Activated T-cell treated with anti-CD3 and anti-CD28 coated beads, Interleukin-2, amount 50 U/mL, for 4 hours (primary cell): ENCODE measurements around the gene FBXO9. TPM values are rescaled to one million over a fixed set of nuclear protein-coding genes. Genes with fewer than 3 reads are reported as not detected.
A peak's percentile ranks its signal among the peaks of the same experiment; 100 is the strongest.
"Not testable (repeated sequence)": the region's sequence is repeated elsewhere in the genome, so short reads cannot be mapped to it uniquely, and the experiment has no call there.

Experiments used
- ATAC-seq, 2 donors: fragments of 200-7000 bp; cut with Tn5 transposase; one replicate each; pipeline ENCODE4 v1.10.0; 2021
- DNase-seq: peaks from one replicate; pipeline ENCODE4 v3.0.0-alpha.2; 2020
- H3K27me3 Mint-ChIP-seq: one replicate; pipeline ENCODE4 v1.8.0; 2021; ENCODE audit warnings: low read depth, mixed read lengths
- H3K36me3 Mint-ChIP-seq: one replicate; pipeline ENCODE4 v1.8.0; 2022; ENCODE audit warnings: mixed read lengths; ENCODE audit not compliant: insufficient read depth
- H3K4me1 Mint-ChIP-seq: one replicate; pipeline ENCODE4 v1.8.0; 2021; ENCODE audit warnings: low read depth, mixed read lengths
- H3K4me3 Mint-ChIP-seq: one replicate; pipeline ENCODE4 v1.8.0; 2021; ENCODE audit warnings: mild to moderate bottlenecking, moderate library complexity, mixed read lengths
- H3K9me3 Mint-ChIP-seq: one replicate; pipeline ENCODE4 v1.8.0; 2021; ENCODE audit warnings: mixed read lengths
- total RNA-seq, 3 donors: library from RNA; stranded (reverse); gene quantifications; one replicate each; pipeline ENCODE4 v1.2.1, GENCODE V29; 2021

FBXO9 gene
- total RNA-seq, 3 donors from 2014 or later: 46.6 to 49.2 (median 49.0) TPM

DNA sequence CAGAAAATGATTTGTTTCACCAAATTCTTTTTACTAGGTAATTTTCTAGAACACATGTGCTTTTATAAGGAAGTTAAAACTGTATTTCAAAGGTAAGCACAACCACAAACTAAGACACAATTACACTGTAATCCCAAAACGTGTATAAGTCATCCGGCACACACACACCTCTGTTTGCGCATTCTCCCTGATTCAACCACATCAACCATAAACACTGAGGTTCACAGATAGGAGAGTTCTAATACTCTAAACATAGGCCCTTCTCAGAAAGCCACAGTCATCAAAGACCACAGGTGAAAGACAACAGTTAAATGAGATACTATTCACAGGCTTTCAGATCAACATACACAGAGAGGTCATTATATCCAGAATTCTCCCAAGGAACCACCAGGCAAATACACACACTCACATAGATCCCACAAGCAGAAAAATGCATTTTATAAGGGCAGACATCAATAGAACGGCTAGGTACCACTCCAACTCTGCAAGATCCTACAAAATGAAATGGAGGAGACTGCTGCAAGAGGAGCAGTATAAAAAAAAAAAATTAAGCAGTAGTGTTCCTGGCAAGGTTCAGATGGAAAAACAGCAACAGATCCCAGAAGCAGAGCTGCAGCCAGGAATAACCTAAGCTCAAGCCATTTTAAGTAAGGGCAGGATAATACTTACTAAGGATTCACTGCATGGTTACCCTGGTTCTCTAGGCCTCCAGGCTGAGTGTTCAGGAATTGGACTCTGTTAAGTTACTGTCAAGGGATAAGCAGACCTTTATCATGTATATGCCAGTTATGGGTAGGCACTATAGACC is 6.6 kb upstream of the FBXO9 start:
- DNase-seq: no peak
- Mint-ChIP-seq H3K4me1 (peaks cover 57% of the 10 kb centered on the region), H3K4me3 (no peak overlapping the region), H3K9me3 (no peaks in the 10 kb centered on the region), H3K36me3 (peaks cover 3% of the 10 kb centered on the region), H3K27me3 (no peaks in the 10 kb centered on the region)
- no peak for ATAC-seq

DNA sequence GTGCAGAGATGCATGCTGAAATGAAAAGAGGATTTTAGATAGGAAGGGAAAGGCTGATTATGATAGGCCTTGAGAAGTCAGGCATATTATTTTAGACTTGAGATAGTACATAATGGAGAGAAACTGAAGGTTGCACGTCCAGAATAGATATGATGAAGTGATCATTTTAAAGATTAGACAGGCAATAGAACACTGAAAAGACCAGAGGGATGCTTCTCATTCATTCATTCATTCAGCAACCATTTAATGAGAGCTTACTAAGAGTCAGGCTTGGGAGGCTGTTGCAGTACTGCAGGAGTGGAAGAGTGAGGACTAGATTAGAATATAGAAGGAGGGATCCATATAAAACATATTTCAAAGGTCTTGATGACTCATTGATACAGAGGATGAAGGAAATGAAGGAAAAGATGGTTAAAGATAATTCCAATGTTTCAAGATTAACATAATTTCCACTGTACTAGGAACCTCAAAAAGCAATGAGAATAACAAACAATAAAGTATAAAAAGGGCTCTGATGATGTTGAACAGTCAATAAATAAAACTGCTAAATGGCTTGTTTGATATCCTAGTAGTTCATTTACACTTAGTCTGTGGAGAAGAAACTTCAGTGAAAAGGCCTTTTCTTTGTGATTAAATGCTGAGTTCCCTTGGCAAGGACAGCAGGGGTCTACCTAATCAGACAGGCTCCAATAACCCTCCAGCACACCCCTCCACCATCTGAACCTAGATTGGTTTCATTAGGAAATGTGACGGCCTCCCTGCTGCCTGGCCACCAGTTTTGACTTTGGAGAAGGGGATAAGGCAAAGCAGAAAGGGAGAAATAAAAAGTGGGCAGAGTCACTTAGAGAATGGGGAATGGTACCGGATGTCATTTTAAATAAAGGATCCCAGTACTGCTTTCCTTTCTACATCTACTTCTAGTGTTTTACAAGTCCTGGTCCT is 5.3 kb upstream of the FBXO9 start:
- no peaks in the 10 kb centered on the region for H3K9me3 Mint-ChIP-seq
- peaks cover 61% of the 10 kb centered on the region for H3K4me1 Mint-ChIP-seq
- H3K4me3 Mint-ChIP-seq: peak overlapping the region; percentile 91
- H3K27me3 Mint-ChIP-seq: no peaks in the 10 kb centered on the region
- peaks cover 3% of the 10 kb centered on the region for H3K36me3 Mint-ChIP-seq
- ATAC-seq (no peak), DNase-seq (no peak)

DNA sequence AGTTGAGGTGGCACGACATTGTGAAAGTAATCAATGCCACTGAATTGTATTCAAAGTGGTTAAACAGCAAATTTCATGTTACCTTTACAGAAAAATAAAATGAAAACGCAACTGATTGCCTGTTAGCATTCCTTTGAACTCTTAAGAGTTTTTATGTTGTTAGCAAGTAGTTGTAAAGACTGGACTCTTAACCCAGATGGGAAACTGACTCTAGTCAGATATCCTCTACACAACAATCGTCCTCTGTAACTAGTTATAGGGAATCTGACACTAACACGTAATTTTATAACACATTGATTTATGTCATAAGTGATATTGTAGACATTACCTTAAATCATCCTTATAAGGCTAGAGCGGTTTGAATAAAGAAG is 3.0 kb upstream of the FBXO9 start:
- no peaks in the 10 kb centered on the region for H3K9me3 Mint-ChIP-seq
- ATAC-seq: no peak
- DNase-seq: no peak

DNA sequence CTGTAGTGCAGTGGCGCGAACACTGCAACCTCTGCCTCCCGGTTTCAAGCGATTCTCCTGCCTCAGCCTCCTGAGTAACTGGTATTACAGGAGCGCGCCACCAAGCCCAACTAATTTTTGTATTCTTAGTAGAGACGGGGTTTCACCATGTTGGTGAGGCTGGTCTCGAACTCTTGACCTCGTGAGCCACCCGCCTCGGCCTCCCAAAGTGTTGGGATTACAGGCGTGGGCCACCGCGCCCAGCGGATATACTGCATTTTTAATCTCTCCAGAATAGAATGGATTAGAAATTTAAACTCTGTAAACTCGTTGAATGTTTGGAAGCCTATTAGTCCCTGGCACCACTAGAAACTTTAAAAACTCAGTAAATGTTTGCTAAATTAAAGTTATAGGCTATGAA is 949 bp upstream of the FBXO9 start:
- Mint-ChIP-seq H3K4me3 (peak overlapping the region; percentile 90), H3K4me1 (peaks cover 53% of the 10 kb centered on the region)
- H3K36me3 Mint-ChIP-seq, ATAC-seq, DNase-seq, H3K27me3 Mint-ChIP-seq, H3K9me3 Mint-ChIP-seq: not testable (repeated sequence)

More for the DNA sequence above, 3.0 kb upstream of the FBXO9 start:
- Mint-ChIP-seq H3K36me3 (no peaks in the 10 kb centered on the region), H3K4me1 (peaks cover 64% of the 10 kb centered on the region), H3K27me3 (no peaks in the 10 kb centered on the region), H3K4me3 (peak overlapping the region; percentile 91)

DNA sequence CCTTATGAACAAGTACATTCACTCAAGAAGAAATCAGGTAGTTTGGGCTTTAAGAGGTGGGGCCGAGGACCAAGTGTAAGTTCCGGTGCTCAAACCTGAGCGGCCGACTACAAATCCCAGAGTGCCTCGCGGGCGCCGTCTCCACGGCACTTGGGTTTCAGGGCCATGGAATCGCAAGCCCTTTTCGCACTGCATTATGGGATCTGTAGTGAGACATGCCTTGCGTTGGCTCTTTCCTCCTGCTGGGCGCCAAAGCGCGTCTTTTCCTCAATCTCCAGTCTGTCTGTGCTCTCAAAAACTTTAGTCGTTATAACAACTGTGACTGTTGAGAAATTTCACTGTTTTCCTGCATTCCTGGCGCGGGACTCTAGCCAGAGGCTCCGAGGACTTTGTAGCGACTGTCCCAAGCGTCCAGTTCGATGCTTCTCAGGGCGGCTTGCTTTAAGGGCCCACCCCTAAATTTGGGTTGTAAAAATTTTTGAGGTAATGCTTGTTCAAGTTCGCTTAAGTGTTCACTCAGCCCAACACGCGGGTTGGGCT is 408 bp upstream of the FBXO9 start:
- no peaks in the 10 kb centered on the region for H3K9me3 Mint-ChIP-seq
- peaks cover 51% of the 10 kb centered on the region for H3K4me1 Mint-ChIP-seq
- DNase-seq (peak; percentile 90), ATAC-seq (peak; percentile 81 to 83)
- no peaks in the 10 kb centered on the region for H3K36me3 Mint-ChIP-seq
- no peaks in the 10 kb centered on the region for H3K27me3 Mint-ChIP-seq
- peak overlapping the region; percentile 90 for H3K4me3 Mint-ChIP-seq

DNA sequence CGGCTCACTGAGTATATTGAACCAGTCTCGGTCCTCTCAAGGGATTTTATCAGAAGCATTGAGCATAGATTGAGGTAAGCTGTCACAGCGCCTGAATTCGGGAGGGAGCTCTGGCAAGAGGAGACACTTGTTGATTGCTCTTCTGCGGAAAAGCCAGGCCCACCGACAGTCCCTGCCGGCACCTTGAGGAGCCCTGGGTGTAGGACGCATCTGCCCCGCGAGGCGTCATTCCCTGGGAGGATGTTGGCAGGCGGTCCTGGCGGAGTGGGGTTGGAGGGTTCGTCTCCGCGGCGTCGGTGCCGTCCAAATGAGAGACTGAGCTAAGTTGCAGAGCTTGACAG is 843 bp downstream of the FBXO9 start:
- Mint-ChIP-seq H3K4me1 (peaks cover 47% of the 10 kb centered on the region), H3K4me3 (peak overlapping the region; percentile 90), H3K36me3 (no peaks in the 10 kb centered on the region), H3K27me3 (no peaks in the 10 kb centered on the region), H3K9me3 (no peaks in the 10 kb centered on the region)
- DNase-seq (peak; percentile 8), ATAC-seq (no peak)

DNA sequence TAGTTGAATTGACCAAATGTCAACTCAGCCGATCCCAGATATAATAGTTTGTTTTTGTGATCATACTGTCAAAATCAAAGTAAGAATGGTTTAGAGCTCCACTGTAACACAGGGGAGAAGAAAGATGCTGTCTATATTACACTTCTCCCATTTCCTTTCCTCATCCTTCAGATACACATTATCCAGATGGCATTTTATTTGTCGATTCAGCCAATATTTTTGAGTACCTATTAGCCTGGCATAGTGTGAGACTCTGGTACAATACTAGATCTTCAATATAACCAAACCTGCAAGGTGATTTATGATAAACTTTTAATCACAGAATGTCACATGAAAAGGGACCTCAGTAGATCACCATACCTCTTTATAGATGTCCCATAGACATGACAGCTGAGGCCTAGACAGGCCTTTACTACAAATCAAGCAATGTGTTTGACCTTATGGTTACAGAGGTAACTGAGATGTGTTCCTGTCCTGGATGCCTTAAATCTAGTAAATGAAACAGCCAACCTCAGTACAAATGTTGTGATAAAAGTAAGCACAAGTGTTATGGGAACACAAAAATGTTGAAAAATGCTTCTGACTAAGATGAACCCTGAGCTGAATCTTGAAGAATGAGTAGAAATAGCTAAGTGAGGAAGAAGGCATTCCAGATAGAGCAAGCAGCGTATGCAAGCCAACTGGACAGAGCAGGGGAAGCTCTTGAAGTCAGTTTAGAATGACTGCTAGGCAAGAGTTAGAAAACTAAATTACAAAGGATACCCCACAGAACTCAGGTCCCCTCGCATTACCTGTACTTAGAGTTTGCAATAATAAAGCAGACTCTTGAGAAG is 1.9 kb downstream of the FBXO9 start:
- H3K4me3 Mint-ChIP-seq: peak overlapping the region; percentile 90
- no peaks in the 10 kb centered on the region for H3K9me3 Mint-ChIP-seq
- no peaks in the 10 kb centered on the region for H3K27me3 Mint-ChIP-seq
- peaks cover 2% of the 10 kb centered on the region for H3K36me3 Mint-ChIP-seq
- ATAC-seq (no peak), DNase-seq (no peak)
- peaks cover 44% of the 10 kb centered on the region for H3K4me1 Mint-ChIP-seq

DNA sequence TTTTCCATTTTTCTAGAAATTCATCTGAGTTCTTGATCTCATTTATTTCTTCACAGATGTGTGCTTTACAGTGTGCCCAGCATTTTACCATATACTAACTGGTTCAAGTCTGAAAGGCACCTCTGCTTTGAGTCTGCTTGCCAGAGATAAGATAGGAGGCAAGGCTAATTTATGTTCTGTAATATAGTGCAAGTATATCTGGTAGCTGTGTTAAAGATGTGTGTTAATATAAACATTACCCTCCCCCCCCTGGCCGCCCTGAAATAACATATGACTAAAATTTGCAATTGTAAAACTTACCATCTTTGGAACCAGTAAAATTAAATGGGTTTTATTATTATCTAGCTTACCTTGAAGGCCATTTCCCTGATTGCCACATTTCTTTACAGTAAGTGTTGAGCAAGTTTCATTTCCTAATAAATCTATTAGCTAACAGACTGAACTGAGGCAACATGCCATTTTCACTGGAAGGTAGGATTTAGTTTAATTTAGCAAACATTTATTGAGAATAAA is 2.7 kb downstream of the FBXO9 start:
- peaks cover 38% of the 10 kb centered on the region for H3K4me1 Mint-ChIP-seq
- ATAC-seq: no peak

DNA sequence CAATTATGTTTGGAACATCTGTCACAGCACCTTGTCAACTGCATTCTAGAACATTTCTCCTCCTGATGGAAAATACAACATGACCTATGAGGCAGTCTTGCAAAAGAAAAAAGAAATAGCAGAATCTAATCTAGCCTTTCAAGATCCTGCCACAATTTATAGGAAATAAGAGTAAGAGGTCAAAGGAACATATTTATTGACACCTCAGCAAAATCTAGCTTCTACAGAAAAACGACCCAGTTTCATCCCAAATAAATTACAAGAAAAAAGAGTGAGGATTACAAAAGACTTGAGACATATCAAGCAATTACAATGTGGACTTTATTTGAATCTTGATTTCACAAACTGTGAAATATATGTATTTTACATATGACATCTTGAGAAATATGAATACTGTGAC is 4.2 kb downstream of the FBXO9 start:
- ATAC-seq: no peak
- Mint-ChIP-seq H3K4me3 (no peak overlapping the region), H3K36me3 (peaks cover 13% of the 10 kb centered on the region), H3K27me3 (no peaks in the 10 kb centered on the region), H3K4me1 (peaks cover 38% of the 10 kb centered on the region), H3K9me3 (no peaks in the 10 kb centered on the region)
- no peak for DNase-seq

More for the DNA sequence above, 2.7 kb downstream of the FBXO9 start:
- Mint-ChIP-seq H3K36me3 (peaks cover 5% of the 10 kb centered on the region), H3K9me3 (no peaks in the 10 kb centered on the region), H3K4me3 (no peak overlapping the region), H3K27me3 (no peaks in the 10 kb centered on the region)
- no peak for DNase-seq

DNA sequence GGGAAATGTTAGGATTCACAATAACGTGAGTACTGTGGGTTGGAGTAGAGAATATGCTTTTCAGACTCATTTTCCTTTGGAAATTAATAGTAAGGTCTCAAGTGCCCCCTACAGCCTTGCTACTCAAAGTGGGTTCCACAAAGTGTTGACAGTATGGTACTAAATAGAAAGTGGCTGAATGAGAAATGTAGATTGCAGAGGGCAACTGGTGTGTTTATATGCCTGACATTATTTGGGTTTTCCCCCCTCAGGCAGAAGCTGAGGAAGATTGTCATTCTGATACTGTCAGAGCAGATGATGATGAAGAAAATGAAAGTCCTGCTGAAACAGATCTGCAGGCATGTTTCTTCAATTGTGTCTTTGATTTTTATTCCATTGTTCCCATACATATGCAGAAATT is 5.6 kb downstream of the FBXO9 start:
- ATAC-seq: peak; percentile 91 to 95
- DNase-seq: no peak
- H3K4me3 Mint-ChIP-seq: no peak overlapping the region
- H3K36me3 Mint-ChIP-seq: peaks cover 18% of the 10 kb centered on the region
- H3K9me3 Mint-ChIP-seq: no peaks in the 10 kb centered on the region
- H3K27me3 Mint-ChIP-seq: no peaks in the 10 kb centered on the region
- H3K4me1 Mint-ChIP-seq: peaks cover 38% of the 10 kb centered on the region

DNA sequence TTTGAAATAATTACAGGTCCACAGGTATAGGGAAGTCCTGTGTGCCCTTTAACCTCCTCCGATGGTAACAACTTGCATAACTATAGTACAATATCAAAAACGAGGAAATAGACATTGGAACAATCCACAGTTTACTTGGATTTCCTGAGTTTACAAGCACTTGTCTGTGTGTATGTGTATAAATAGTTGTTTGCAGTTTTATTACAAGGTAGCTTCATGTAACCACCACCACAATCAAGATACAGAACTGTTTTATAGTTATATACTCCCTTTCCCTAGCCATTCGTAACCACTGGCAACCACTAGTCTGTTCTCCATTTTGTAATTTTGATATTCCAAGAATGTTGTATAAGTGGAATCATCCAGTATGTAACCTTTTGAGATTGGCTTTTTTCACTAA is 9.1 kb downstream of the FBXO9 start:
- Mint-ChIP-seq H3K27me3 (no peaks in the 10 kb centered on the region), H3K4me1 (peaks cover 17% of the 10 kb centered on the region), H3K9me3 (no peaks in the 10 kb centered on the region), H3K4me3 (no peak overlapping the region), H3K36me3 (peaks cover 31% of the 10 kb centered on the region)
- ATAC-seq (no peak), DNase-seq (no peak)

DNA sequence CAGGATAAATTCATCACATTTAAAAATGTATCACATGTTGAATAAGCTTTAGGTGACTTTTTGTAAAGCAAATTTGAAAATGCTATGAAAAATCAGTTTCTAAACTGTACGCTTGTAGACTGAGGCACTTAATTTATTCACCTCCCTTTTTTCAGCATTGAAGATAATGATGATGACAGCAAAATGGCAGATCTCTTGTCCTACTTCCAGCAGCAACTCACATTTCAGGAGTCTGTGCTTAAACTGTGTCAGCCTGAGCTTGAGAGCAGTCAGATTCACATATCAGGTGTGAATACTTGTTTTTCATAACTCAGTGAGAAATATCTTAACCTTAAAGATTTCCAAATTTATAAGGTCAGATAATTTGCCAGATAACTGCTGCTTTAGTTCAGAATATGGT is 15.6 kb downstream of the FBXO9 start:
- DNase-seq (no peak), ATAC-seq (no peak)
- H3K9me3 Mint-ChIP-seq: no peaks in the 10 kb centered on the region
- peaks cover 41% of the 10 kb centered on the region for H3K36me3 Mint-ChIP-seq
- H3K27me3 Mint-ChIP-seq: no peaks in the 10 kb centered on the region
- H3K4me3 Mint-ChIP-seq: no peak overlapping the region
- no peaks in the 10 kb centered on the region for H3K4me1 Mint-ChIP-seq

DNA sequence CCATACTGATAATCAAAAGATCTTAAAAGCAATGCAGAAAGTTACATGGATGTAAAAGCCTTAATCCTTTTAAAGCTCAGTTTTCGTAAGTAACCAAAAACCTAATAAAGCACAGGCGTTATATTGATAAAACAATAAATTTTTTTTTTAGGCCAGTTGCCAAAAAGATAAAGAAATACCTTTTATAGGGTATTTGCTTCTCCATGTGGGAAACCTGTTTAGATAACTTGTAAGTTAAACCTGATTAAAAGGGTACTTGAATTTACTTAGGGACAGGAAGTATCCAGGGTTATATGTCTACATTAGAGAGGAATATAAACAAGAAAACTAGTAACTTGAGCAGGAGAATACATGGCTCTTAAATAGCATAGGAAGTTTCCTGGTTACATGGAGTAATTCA is 21.1 kb downstream of the FBXO9 start:
- DNase-seq: no peak
- Mint-ChIP-seq H3K4me3 (no peak overlapping the region), H3K9me3 (no peaks in the 10 kb centered on the region), H3K4me1 (no peaks in the 10 kb centered on the region), H3K36me3 (peaks cover 33% of the 10 kb centered on the region), H3K27me3 (no peaks in the 10 kb centered on the region)
- no peak for ATAC-seq

DNA sequence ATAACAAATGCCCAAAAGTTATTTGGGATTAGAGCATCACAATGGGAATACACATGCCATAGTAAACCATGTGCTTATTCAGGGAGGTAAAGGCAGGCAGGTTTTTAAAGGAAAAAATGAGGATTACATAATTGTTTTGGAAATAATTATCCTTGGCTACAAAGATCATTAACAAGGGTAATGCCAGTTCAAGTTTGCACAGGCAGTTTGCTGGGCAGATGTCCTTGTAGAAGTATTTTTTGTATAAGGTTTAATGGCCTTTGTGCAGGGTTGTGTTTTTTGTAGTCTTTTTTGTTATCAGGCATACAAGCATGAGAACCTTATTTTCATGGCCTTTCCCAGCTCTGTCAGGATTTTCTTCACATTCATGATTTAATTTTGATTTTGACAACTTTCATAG is 24.7 kb downstream of the FBXO9 start:
- Mint-ChIP-seq H3K4me1 (no peaks in the 10 kb centered on the region), H3K36me3 (peaks cover 37% of the 10 kb centered on the region), H3K27me3 (no peaks in the 10 kb centered on the region), H3K9me3 (no peaks in the 10 kb centered on the region), H3K4me3 (no peak overlapping the region)
- ATAC-seq: no peak
- DNase-seq: no peak
